Sigmoid colon (tissue), 7 donors: ENCODE data around the gene RAB3GAP2. TPM values are rescaled to one million over a fixed set of nuclear protein-coding genes. Genes with fewer than 3 reads are reported as not detected.
"Not testable (repeated sequence)": the region's sequence is repeated elsewhere in the genome, so short reads cannot be mapped to it uniquely, and the experiment has no call there.

ENCODE experiments used
- DNase-seq: peaks from one replicate; pipeline ENCODE4 v3.0.0-alpha.2; 2019
- H3K27ac ChIP-seq, 4 donors: fragments of 200-600 bp; sonication (generic); one replicate each; pipeline ENCODE4 v1.5.1; 2016 to 2019; ENCODE audit warnings: mild to moderate bottlenecking in 1 of 4
- H3K27me3 ChIP-seq, 3 donors: fragments of 200-600 bp; sonication (generic); one replicate each; pipeline ENCODE4 v1.5.1; 2019; ENCODE audit warnings: mild to moderate bottlenecking in 1 of 3
- H3K36me3 ChIP-seq, 4 donors: fragments of 200-600 bp; sonication (generic); one replicate each; pipeline ENCODE4 v1.5.1; 2016 to 2019
- H3K4me1 ChIP-seq, 4 donors: fragments of 200-600 bp; sonication (generic); one replicate each; pipeline ENCODE4 v1.5.1; 2017 to 2019
- H3K4me3 ChIP-seq, 4 donors: fragments of 200-600 bp; sonication (generic); one replicate each; pipeline ENCODE4 v1.5.1; 2017 to 2019; ENCODE audit warnings: mild to moderate bottlenecking in 2 of 4, moderate library complexity in 1 of 4
- H3K9me3 ChIP-seq, 4 donors: fragments of 200-600 bp in 3 of 4; sonication (generic) in 3 of 4; one replicate each; pipeline versions ENCODE4 v1.5.1 to v1.6.1; 2013 to 2019
- CTCF ChIP-seq, 4 experiments: fragments of 450-650 bp in 3 of 4; fragments of 200-600 bp in 1 of 4; IDR thresholded peaks; one replicate each; pipeline ENCODE4 v1.5.1; 2016 to 2019; ENCODE audit warnings: antibody characterized with exemption in 4 of 4, mild to moderate bottlenecking in 3 of 4, moderate library complexity in 2 of 4
- EP300 ChIP-seq, 4 donors: sonication (generic); formaldehyde crosslinking; IDR thresholded peaks; one replicate each; pipeline ENCODE4 v1.6.1; 2017; ENCODE audit warnings: antibody characterized with exemption in 4 of 4
- POLR2A ChIP-seq, 2 donors: fragments of 450-650 bp; IDR thresholded peaks; one replicate each; pipeline ENCODE4 v1.6.1; 2016; ENCODE audit warnings: antibody characterized with exemption in 2 of 2, mild to moderate bottlenecking in 2 of 2, moderate library complexity in 2 of 2
- POLR2AphosphoS5 ChIP-seq, 4 donors: sonication (generic); formaldehyde crosslinking; IDR thresholded peaks; one replicate each; pipeline ENCODE4 v1.6.1; 2017; ENCODE audit warnings: antibody characterized with exemption in 4 of 4
- WGBS, 2 donors: extraction: QIAGEN DNeasy Blood & Tissue Kit; methylation state at CpG; one replicate each; pipeline ENCODE4 v1.1.7; 2013; 5-methylcytosine and 5-hydroxymethylcytosine counted together
- intact Hi-C: fragments of 100-400 bp; cut with DNase I; formaldehyde crosslinking; loops from one replicate; pipeline ENCODE4 v1.15.1; 2023
- polyA plus RNA-seq, 3 donors: library from polyadenylated mRNA; stranded (reverse); fragments of 200-250 nt; gene quantifications; one replicate each; pipeline ENCODE4 v1.2.3, GENCODE V29; 2013
- total RNA-seq, 4 donors: library from RNA; depleted of rRNA; stranded (reverse); fragments of >200 nt; gene quantifications; one replicate each; pipeline ENCODE4 v1.1.0, GENCODE V29; 2016
- donor health status: healthy with polysubstance abuse.
- donor health status: Bipolar disorder and iron deficiency.
- donor health status: healthy.

The RAB3GAP2 gene
- total and polyA plus RNA-seq, 7 donors: 3.0 to 31.6 (median 22.7) TPM

- no peak for TF ChIP-seq POLR2A (IDR thresholded peaks at IDR 0.05)
- intact Hi-C loops: no loop called here
- Histone ChIP-seq H3K27me3 (no peaks in the 10 kb centered on the region), H3K4me1 (no peaks in the 10 kb centered on the region), H3K36me3 (peaks cover 0 to 62% (median 20%) of the 10 kb centered on the region in 4 donors), H3K27ac (no peak overlapping the region), H3K4me3 (no peak overlapping the region), H3K9me3 (no peaks in the 10 kb centered on the region)
- no peak for DNase-seq
- 94 to 96% methylated on average over 1 of the region's 1 CpG for WGBS, 2 donors
Measured at GRCh38 chr1:220164116-220164515, 108.1 kb downstream of the RAB3GAP2 start.

DNA sequence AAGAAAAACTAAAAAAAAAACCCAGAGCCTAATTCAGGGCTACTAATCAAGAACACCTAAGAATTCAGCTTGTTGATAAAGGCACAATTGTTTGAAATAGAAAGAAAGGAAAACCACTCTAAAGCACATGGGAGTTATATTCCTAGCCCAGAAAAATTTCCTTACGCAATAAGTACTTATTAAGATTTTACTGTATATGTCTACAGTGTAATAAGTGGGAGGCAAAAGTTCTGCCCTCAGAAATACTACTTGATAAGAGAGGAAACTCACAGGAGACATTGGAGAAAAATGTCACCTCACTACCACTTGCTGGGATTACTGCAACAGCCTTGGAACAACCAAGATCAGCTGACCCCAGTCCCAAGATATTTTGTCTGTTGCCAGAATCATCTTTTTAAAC is 112.2 kb downstream of the RAB3GAP2 start:
- Histone ChIP-seq H3K9me3 (no peaks in the 10 kb centered on the region), H3K4me1 (no peaks in the 10 kb centered on the region), H3K27ac (no peak overlapping the region), H3K27me3 (no peaks in the 10 kb centered on the region), H3K36me3 (peaks cover 3 to 49% (median 17%) of the 10 kb centered on the region in 4 donors), H3K4me3 (no peak overlapping the region)
- intact Hi-C loops: no loop called here
- no peak for TF ChIP-seq POLR2A (IDR thresholded peaks at IDR 0.05)
- no peak for TF ChIP-seq CTCF (IDR thresholded peaks at IDR 0.05)
- TF ChIP-seq POLR2AphosphoS5 (IDR thresholded peaks at IDR 0.05): no peak
- TF ChIP-seq EP300 (IDR thresholded peaks at IDR 0.05): no peak
- no peak for DNase-seq
- 96 to 100% methylated on average over 1 of the region's 1 CpG for WGBS, 2 donors

- no peaks in the 10 kb centered on the region for H3K9me3 ChIP-seq
- H3K4me3 ChIP-seq: no peak overlapping the region
- intact Hi-C loops: no loop called here
- H3K27ac ChIP-seq: no peak overlapping the region
- 24 to 75% methylated on average over 3 of the region's 3 CpGs for WGBS, 2 donors
- TF ChIP-seq CTCF (IDR thresholded peaks at IDR 0.05) (no peak), EP300 (IDR thresholded peaks at IDR 0.05) (no peak), POLR2AphosphoS5 (IDR thresholded peaks at IDR 0.05) (no peak), POLR2A (IDR thresholded peaks at IDR 0.05) (no peak)
- H3K27me3 ChIP-seq: no peaks in the 10 kb centered on the region
- no peak for DNase-seq
- H3K4me1 ChIP-seq: no peaks in the 10 kb centered on the region
- H3K36me3 ChIP-seq: peaks cover 4 to 58% (median 20%) of the 10 kb centered on the region in 4 donors
Measured at GRCh38 chr1:220159041-220159440, 113.2 kb downstream of the RAB3GAP2 start.

GRCh38 chr1:220158530-220158929 is 113.7 kb downstream of the RAB3GAP2 start:
- H3K36me3 ChIP-seq: peaks cover 5 to 63% (median 23%) of the 10 kb centered on the region in 4 donors
- H3K4me1 ChIP-seq, DNase-seq, H3K9me3 ChIP-seq, H3K27ac ChIP-seq, H3K27me3 ChIP-seq, H3K4me3 ChIP-seq, intact Hi-C loops: not testable (repeated sequence)
- WGBS, 2 donors: 41 to 84% methylated on average over 7 of the region's 7 CpGs

GRCh38 chr1:220157738-220158137 is 114.5 kb downstream of the RAB3GAP2 start:
- H3K36me3 ChIP-seq: peaks cover 5 to 69% (median 27%) of the 10 kb centered on the region in 4 donors
- H3K9me3 ChIP-seq: no peaks in the 10 kb centered on the region
- WGBS, 2 donors: 80 to 86% methylated on average over 2 of the region's 2 CpGs
- intact Hi-C loops: no loop called here
- no peak overlapping the region for H3K27ac ChIP-seq
- no peak for TF ChIP-seq POLR2AphosphoS5 (IDR thresholded peaks at IDR 0.05)
- TF ChIP-seq POLR2A (IDR thresholded peaks at IDR 0.05): no peak
- TF ChIP-seq CTCF (IDR thresholded peaks at IDR 0.05): no peak
- no peak for TF ChIP-seq EP300 (IDR thresholded peaks at IDR 0.05)
- no peak overlapping the region for H3K4me3 ChIP-seq
- no peaks in the 10 kb centered on the region for H3K27me3 ChIP-seq
- DNase-seq: no peak
- H3K4me1 ChIP-seq: no peaks in the 10 kb centered on the region

DNA sequence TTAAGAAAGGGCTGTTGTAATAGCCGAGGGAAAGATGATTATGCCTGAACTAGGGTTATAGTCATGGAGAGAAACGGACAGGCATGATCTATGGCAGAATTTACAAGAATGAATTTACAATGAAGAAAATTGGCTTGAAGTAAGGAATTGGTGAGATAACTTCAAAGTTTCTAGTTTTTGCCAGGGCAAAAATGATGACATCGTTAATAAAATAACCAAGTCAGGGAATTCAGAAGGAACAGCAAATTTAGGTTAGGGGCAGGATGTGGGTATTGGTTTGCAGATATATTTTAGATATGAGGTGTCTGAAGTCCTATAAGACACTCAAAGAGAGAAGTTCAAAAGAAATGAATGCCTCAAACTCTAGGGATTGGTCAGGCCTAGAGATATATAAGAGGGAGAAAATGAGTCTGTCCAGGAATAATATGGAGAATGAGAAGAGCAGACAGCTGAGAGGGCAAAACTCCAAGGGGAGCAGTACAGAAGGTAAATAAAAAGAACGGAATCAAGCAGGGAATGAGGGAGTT is 115.6 kb downstream of the RAB3GAP2 start:
- no peak overlapping the region for H3K4me3 ChIP-seq
- H3K9me3 ChIP-seq: no peaks in the 10 kb centered on the region
- intact Hi-C loops: no loop called here
- no peak overlapping the region for H3K27ac ChIP-seq
- 92 to 95% methylated on average over 4 of the region's 4 CpGs for WGBS, 2 donors
- peaks cover 0 to 4% (median 1%) of the 10 kb centered on the region in 4 donors for H3K4me1 ChIP-seq
- H3K36me3 ChIP-seq: peaks cover 5 to 68% (median 27%) of the 10 kb centered on the region in 4 donors
- H3K27me3 ChIP-seq: no peaks in the 10 kb centered on the region
- no peak for TF ChIP-seq POLR2A (IDR thresholded peaks at IDR 0.05)
- no peak for TF ChIP-seq CTCF (IDR thresholded peaks at IDR 0.05)
- no peak for TF ChIP-seq EP300 (IDR thresholded peaks at IDR 0.05)
- TF ChIP-seq POLR2AphosphoS5 (IDR thresholded peaks at IDR 0.05): no peak
- no peak for DNase-seq
